HS-27A (cell line): ENCODE measurements around the gene UBN2.
"Not testable (repeated sequence)": the region's sequence is repeated elsewhere in the genome, so short reads cannot be mapped to it uniquely, and the experiment has no call there.

Experiments
- DNase-seq: peaks from one replicate; pipeline ENCODE4 v3.0.0-alpha.2; 2012; ENCODE audit warnings: low read depth, missing footprints

UBN2 gene

DNA sequence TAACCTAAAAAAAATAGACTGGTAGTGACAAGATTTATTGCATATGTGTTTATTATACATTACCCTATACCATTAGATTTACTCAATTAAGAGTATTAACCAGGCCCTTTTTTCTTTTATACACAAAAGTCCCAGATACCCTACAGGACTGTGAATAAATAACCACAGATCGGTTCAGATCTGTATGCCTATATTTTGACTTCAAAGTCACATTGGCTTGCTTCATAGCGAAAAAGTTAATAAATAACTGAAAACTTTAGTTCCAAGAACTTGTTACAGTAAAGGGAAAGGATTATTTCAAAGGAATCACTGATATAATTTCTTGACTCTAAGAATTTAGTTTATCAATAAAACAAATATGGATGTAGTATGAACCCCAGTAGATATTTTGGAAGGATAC lies 68.3 kb downstream of the UBN2 start:
- DNase-seq, result no peak

- DNase-seq, result no peak
Observed at GRCh38 chr7:139300390-139300789, 69.4 kb downstream of the UBN2 start.

DNA sequence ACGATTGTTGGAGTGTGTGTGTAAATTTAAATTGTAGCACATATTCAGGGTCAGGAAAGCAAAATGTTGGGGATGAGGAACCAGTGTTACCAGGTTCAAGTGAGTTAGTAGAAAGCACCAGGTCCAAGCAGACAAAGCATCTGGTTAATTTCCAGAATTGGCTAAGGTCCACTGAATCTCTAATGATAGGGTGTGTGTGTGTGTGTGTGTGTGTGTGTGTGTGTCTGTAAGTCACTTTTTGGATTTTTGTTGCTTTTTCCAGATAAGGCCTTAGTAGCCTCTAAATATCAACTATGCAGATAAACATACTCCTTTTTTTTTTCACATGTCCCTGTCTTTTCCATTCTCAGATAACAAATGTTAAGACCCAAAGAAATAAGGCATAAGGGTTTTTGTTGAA lies 73.5 kb downstream of the UBN2 start:
- no peak for DNase-seq

- no peak for DNase-seq
Observed at GRCh38 chr7:139317939-139318505, 87.0 kb downstream of the UBN2 start.

GRCh38 chr7:139321071-139321745 lies 90.2 kb downstream of the UBN2 start:
- no peak for DNase-seq

- not testable (repeated sequence) for DNase-seq
Observed at GRCh38 chr7:139324709-139325108, 93.7 kb downstream of the UBN2 start.

- no peak for DNase-seq
Observed at GRCh38 chr7:139328375-139328774, 97.3 kb downstream of the UBN2 start.

GRCh38 chr7:139329119-139329518 lies 98.1 kb downstream of the UBN2 start:
- no peak for DNase-seq

DNA sequence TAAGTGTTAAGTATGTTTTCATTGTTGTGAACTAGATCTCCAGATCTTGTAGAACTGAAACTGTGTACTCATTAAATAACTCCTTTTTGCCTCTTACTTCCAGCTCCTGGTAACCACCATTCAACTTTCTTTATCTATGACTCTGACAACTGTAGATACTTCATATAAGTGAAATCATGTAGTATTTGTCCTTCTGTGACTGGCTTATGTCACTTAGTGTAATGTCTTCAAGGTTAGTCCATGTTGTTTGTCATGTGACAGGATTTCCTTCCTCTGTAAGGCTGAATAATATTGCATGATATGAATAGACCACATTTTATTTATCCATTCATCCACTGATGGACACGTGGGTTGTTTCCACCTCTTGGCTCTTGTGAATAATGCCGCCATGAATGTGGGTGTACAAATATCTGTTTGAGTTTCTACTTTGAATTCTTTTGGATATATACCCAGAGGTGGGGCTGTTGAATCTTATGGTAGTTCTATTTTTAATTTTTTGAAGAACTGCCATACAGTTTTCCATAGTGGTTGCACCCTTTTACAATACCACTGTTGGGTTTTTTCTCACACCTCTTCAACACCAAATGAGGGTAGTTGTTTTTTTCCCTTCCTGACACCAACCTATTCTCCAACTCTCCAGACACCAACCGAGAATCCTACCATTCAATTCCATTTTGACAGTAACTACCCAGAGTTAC lies 99.4 kb downstream of the UBN2 start:
- DNase-seq, result no peak

DNA sequence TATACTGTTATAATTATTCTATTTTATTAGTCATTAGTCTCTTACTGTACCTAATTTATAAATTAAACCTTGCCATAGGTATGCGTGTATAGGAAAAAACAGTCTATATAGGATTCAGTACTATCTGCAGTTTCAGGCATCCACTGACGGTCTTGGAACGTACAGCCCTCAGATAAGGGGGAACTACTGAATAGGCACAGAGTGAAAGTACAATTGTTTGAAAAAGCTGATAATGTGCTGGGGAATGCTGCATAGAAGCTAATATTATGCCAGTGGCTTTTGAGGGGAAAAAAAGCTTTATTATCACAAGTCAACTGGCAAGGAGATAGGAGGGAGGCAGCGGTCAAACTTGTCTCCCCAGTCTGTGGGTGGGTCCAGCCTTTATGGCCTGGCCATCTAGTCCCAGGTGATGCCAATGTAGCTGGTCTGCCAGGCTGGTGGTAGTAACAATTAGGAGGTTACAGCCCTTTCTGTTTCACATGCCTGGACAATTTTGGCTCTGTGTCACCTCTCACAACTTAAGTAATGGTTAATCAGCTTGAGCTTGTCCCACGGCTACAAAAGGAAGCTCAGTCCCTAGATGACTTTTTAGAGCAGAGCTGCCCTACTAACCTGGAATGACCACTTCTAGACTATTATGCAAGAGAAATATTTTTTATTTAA lies 101.8 kb downstream of the UBN2 start:
- DNase-seq, result no peak

DNA sequence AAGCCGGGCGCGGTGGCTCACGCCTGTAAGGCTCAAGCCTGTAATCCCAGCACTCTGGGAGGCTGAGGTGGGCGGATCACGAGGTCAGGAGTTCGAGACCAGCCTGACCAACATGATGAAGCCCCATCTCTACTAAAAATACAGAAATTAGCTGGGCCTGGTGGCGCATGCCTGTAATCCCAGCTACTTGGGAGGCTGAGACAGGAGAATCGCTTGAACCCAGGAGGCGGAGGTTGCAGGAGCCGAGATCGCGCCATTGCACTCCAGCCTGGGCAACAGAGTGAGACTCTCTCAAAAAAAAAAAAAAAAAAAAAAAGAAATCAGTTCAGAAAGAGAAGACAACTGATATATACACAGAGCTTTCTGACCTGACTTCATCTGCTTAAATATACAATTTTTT lies 102.4 kb downstream of the UBN2 start:
- DNase-seq, result not testable (repeated sequence)

DNA sequence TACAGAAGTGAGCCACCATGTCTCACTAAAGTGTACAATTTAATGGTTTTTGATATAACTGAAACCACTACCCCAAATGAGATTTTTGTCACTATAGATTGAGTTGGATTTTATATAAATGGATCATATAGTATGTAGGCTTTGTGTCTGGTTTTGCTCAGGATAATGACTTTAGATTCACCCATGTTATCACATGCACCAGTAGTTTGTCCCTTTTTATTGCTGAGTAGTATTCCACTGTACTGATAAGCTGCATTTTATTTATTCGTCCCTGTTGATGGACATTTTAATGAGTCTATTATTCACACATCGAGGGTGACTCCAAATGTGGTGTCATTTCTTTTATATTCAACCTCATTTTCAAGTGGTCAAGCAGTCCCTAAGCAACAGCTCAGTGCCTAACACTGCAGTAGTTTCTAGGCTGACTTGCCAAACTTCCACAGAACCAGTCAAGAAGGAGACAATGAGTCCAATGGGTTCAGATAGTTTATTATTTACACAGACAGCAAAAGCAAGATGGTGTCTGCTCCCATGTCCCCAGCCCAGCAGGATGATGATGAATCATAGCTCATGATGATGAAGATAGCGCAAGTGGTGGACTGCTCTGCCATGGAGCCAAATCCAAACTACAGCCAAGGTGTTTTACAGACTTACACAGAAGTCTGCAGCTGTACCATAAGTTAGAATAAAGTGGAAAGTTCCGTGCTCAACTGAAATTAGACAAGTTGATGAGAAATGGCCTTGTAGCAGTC lies 103.5 kb downstream of the UBN2 start:
- DNase-seq, result no peak

DNA sequence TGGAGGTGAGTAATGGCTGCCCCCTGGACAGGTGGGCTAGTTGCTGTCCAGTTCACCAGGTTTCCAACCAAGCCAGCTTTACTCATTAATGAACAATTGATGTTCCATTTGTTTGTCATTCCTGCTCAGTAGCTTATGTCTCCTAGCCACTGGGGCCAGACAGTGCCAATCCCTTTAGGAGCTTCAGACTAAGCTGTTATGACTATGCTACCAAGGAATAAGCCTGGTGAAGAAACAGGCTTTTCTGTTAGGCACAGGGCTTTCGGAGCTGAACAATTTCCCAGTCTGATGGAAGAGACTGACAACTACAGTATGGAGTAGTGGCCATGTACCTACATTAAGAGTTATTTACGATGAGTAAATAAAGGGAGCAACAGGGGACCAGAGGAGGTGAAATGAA lies 108.0 kb downstream of the UBN2 start:
- DNase-seq, result no peak

DNA sequence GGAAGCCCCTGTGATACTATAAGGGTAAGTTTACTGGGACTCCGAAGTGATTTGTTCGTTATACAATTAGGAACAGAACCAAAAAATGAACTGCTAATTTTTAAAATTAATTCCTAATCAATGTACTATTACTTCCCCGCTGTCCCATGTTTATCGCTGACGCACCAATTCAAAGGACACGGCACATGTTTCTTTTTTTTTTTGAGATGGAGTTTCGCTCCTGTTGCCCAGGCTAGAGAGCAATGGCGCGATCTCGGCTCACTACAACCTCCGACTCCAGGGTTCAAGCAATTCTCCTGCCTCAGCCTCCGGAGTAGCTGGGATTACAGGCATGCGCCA lies 108.6 kb downstream of the UBN2 start:
- no peak for DNase-seq

- DNase-seq, result peak; percentile 90
Observed at GRCh38 chr7:139340037-139340807, 109.2 kb downstream of the UBN2 start.

DNA sequence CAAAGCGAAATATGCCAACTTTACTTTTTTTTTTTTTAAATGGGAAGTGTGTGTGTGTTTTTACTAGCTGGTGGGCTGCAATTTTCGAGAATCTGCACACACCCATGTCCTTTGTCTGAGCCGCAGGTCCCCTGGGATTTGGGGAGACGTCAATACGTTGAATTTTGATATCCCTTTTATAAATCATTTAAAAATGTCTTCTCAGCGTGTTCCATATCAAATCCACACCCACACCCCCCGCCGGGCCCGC lies 109.7 kb downstream of the UBN2 start:
- DNase-seq, result no peak

DNA sequence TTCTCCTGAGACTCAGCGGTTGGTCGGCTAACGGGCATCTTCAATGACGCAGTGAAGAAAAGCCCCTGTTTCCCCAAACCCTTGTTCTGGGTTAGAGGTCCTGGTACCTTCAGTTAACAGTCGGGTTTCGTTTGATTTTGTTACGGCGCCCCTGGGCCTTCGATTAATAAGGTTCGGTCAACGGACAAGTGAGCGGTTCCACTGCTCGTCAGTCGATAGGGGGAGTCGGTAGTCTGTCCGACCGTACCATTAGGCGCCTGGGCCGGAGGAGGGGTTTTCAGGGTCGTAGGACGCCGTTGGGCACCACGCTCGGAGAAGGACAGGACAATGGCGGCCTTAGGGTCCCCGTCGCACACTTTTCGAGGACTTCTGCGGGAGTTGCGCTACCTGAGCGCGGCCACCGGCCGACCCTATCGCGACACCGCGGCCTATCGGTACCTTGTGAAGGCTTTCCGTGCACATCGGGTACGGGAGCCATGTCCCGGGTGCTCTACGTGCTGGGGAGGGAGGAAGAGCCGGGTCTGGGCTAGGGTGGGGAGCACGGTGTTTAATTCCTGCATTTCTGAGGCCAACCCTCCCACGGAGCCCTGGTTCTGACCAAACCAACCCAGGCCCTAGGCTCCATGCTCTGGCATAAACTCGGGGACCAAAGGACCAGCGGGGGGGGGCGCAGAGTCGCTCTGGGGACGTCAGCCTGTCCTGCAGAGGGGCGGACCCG lies 110.2 kb downstream of the UBN2 start, which contains the start of gene FMC1:
FMC1 (plus strand) TSS at position 280 of the 718 bp plus-strand sequence; CDS start at position 328, 48 bp downstream.
- DNase-seq, result peak; percentile 64

- DNase-seq, result no peak
Observed at GRCh38 chr7:139341776-139342226, 110.8 kb downstream of the UBN2 start.

- no peak for DNase-seq
Observed at GRCh38 chr7:139345042-139345441, 114.0 kb downstream of the UBN2 start.

DNA sequence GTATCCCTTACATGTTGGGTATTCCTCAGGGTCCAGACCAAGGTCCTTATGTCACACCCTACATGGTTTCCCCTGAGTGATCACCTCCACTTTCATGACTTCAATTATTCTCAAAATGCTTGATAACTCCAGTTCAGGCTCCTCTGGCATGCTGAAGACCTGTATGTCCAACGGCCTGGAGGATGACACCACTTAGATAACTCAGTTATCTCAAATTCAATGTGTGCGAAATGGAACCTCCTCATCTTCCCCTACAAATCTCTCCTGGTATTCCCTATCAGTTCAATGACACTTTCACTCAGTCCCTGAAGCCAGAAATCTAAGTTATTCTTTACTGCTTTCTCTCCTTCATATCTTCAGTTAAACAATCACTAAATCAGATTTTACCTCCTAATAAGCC lies 120.0 kb downstream of the UBN2 start:
- no peak for DNase-seq

- DNase-seq, result no peak
Observed at GRCh38 chr7:139354729-139355128, 123.7 kb downstream of the UBN2 start.
